ENCODE results near the gene SLC39A6. TPM values are rescaled to one million over a fixed set of nuclear protein-coding genes. Genes with fewer than 3 reads are reported as not detected.
A peak's percentile ranks its signal among the peaks of the same experiment; 100 is the strongest.

Gene SLC39A6
- total and polyA plus RNA-seq, 2 of the 13 experiments (the other 11 are each of a cell fraction or from before 2014, with no cell fraction given): 41.7 to 59.2 TPM

GRCh38 chr18:36067055-36067957 is 61.8 kb downstream of the SLC39A6 start, which contains the start of gene RPRD1A (continued):
- TF ChIP-seq LRRFIP1 (CRISPR knock-in tag; conservative IDR thresholded peaks at IDR 0.05) (no peak), ZNF451 (CRISPR knock-in tag; IDR thresholded peaks at IDR 0.05) (no peak), KLF13 (CRISPR knock-in tag; IDR thresholded peaks at IDR 0.05) (no peak), DMAP1 (CRISPR knock-in tag; IDR thresholded peaks at IDR 0.05) (peak; percentile 82), ZBTB4 (CRISPR knock-in tag; IDR thresholded peaks at IDR 0.05; ENCODE audit: borderline replicate concordance) (no peak), PTBP1 (IDR thresholded peaks at IDR 0.05; ENCODE audit: low read depth, low read length, poor library complexity, severe bottlenecking) (peak; percentile 67), ZNF350 (CRISPR knock-in tag; IDR thresholded peaks at IDR 0.05; ENCODE audit: borderline replicate concordance, low read depth) (peak; percentile 78; the same call in 1 of the 2 replicates), IRF2 (CRISPR knock-in tag; IDR thresholded peaks at IDR 0.05) (0 out of 2 replicates have a peak, but pooled peaks have one; percentile 37), ZSCAN5A (CRISPR knock-in tag; IDR thresholded peaks at IDR 0.05; ENCODE audit: borderline replicate concordance) (no peak), FOXK2 (IDR thresholded peaks at IDR 0.05) (no peak), BRD4 (CRISPR knock-in tag; IDR thresholded peaks at IDR 0.05) (peak; percentile 26; the same call in 1 of the 2 replicates), KDM4B (CRISPR knock-in tag; IDR thresholded peaks at IDR 0.05) (peak; percentile 17), ZNF432 (CRISPR knock-in tag; IDR thresholded peaks at IDR 0.05; ENCODE audit: borderline replicate concordance) (no peak), ZNF362 (CRISPR knock-in tag; IDR thresholded peaks at IDR 0.05; ENCODE audit: borderline replicate concordance) (peak; percentile 40; the same call in 1 of the 2 replicates), ZNF101 (CRISPR knock-in tag; IDR thresholded peaks at IDR 0.05; ENCODE audit: borderline replicate concordance, low read depth) (no peak), THRA (CRISPR knock-in tag; IDR thresholded peaks at IDR 0.05; ENCODE audit: borderline replicate concordance) (0 out of 2 replicates have a peak, but pooled peaks have one; percentile 14), SNAPC5 (CRISPR knock-in tag; IDR thresholded peaks at IDR 0.05; ENCODE audit: borderline replicate concordance) (no peak), RXRB (CRISPR knock-in tag; IDR thresholded peaks at IDR 0.05; ENCODE audit: borderline replicate concordance) (peak; percentile 40; the same call in 1 of the 2 replicates)
